Breast epithelium (tissue), 4 donors: ENCODE results near the gene RAB11FIP5. TPM values are rescaled to one million over a fixed set of nuclear protein-coding genes. Genes with fewer than 3 reads are reported as not detected.

Source experiments
- DNase-seq, 2 donors: peaks; one replicate each; pipeline ENCODE4 v3.0.0-alpha.2; 2019; ENCODE audit warnings: low spot score in 2 of 2
- H3K27ac ChIP-seq, 2 donors: fragments of 200-600 bp; sonication (generic) in 1 of 2; one replicate each; pipeline ENCODE4 v1.5.1; 2016 to 2019; ENCODE audit warnings: mild to moderate bottlenecking in 1 of 2
- H3K27me3 ChIP-seq, 2 donors: fragments of 200-600 bp; sonication (generic) in 1 of 2; one replicate each; pipeline versions ENCODE4 v1.5.1 to v1.6.0; 2017 to 2019; ENCODE audit warnings: control low read depth in 1 of 2, mild to moderate bottlenecking in 1 of 2
- H3K36me3 ChIP-seq: fragments of 200-600 bp; one replicate; pipeline ENCODE4 v1.5.1; 2019
- H3K4me1 ChIP-seq, 2 donors: fragments of 200-600 bp; sonication (generic); one replicate each; pipeline ENCODE4 v1.5.1; 2016 to 2019; ENCODE audit warnings: control low read depth in 1 of 2
- H3K4me3 ChIP-seq, 3 donors: fragments of 200-600 bp; sonication (generic); 1 replicate in 2 of 3; 2 replicates in 1 of 3; pipeline ENCODE4 v1.5.1; 2016 to 2019; ENCODE audit warnings: mild to moderate bottlenecking in 3 of 3, moderate library complexity in 2 of 3
- H3K9me3 ChIP-seq, 2 donors: fragments of 200-600 bp; sonication (generic) in 1 of 2; one replicate each; pipeline ENCODE4 v1.5.1; 2016 to 2019; ENCODE audit warnings: control low read depth in 1 of 2
- POLR2A ChIP-seq: fragments of 450-650 bp; IDR thresholded peaks from one replicate; pipeline ENCODE4 v1.6.1; 2016; ENCODE audit warnings: antibody characterized with exemption, mild to moderate bottlenecking, moderate library complexity
- POLR2AphosphoS5 ChIP-seq, 3 donors: sonication (generic); formaldehyde crosslinking; IDR thresholded peaks; one replicate each; pipeline ENCODE4 v1.6.1; 2017; ENCODE audit warnings: antibody characterized with exemption in 3 of 3
- intact Hi-C: fragments of 100-400 bp; cut with DNase I; formaldehyde crosslinking; loops from one replicate; pipeline ENCODE4 v1.15.1; 2023; ENCODE audit warnings: low total_unique reads
- total RNA-seq, 3 donors: library from RNA; depleted of rRNA; stranded (reverse); fragments of >200 nt; gene quantifications; one replicate each; pipeline ENCODE4 v1.1.0, GENCODE V29; 2016
- TF ChIP-seq, protein P1 (sequence below), 3 donors: fragments of 450-650 bp; IDR thresholded peaks; one replicate each; pipeline ENCODE4 v1.5.1; 2016 to 2017; ENCODE audit warnings: antibody characterized with exemption in 3 of 3, mild to moderate bottlenecking in 3 of 3, moderate library complexity in 3 of 3

RAB11FIP5 gene
- total RNA-seq, 3 donors from 2014 or later = 20.6 to 27.4 (median 26.5) TPM

DNA sequence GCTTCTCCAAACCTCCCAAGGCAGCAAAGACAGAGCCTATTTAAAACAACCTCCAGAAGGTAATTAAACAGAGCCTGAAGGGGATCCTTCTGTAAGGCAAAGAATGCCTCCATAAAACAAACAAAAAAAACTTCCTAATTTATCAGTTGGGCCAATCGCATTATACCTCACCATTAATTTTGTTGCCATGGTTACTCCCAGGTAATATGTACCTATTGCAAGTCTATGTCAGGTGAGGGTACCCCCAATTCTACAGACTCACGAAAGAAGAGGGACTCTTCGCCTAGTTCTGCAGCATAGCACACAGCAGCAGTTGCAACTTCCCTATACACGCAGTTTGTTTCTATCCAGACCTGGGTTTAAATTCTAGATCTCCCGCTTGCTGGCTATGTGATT lies 80.0 kb downstream of the RAB11FIP5 start:
- no peak overlapping the region for H3K4me3 ChIP-seq
- H3K4me1 ChIP-seq = no peaks in the 10 kb centered on the region
- no peaks in the 10 kb centered on the region for H3K36me3 ChIP-seq
- H3K27me3 ChIP-seq = no peaks in the 10 kb centered on the region
- no peak for TF ChIP-seq POLR2AphosphoS5 (IDR thresholded peaks at IDR 0.05)
- TF ChIP-seq, protein P1, sequence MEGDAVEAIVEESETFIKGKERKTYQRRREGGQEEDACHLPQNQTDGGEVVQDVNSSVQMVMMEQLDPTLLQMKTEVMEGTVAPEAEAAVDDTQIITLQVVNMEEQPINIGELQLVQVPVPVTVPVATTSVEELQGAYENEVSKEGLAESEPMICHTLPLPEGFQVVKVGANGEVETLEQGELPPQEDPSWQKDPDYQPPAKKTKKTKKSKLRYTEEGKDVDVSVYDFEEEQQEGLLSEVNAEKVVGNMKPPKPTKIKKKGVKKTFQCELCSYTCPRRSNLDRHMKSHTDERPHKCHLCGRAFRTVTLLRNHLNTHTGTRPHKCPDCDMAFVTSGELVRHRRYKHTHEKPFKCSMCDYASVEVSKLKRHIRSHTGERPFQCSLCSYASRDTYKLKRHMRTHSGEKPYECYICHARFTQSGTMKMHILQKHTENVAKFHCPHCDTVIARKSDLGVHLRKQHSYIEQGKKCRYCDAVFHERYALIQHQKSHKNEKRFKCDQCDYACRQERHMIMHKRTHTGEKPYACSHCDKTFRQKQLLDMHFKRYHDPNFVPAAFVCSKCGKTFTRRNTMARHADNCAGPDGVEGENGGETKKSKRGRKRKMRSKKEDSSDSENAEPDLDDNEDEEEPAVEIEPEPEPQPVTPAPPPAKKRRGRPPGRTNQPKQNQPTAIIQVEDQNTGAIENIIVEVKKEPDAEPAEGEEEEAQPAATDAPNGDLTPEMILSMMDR (IDR thresholded peaks at IDR 0.05) = no peak
- no peak for TF ChIP-seq POLR2A
- H3K9me3 ChIP-seq = no peaks in the 10 kb centered on the region
- no peak overlapping the region for H3K27ac ChIP-seq
- DNase-seq = no peak
- intact Hi-C loops = no loop called here

DNA sequence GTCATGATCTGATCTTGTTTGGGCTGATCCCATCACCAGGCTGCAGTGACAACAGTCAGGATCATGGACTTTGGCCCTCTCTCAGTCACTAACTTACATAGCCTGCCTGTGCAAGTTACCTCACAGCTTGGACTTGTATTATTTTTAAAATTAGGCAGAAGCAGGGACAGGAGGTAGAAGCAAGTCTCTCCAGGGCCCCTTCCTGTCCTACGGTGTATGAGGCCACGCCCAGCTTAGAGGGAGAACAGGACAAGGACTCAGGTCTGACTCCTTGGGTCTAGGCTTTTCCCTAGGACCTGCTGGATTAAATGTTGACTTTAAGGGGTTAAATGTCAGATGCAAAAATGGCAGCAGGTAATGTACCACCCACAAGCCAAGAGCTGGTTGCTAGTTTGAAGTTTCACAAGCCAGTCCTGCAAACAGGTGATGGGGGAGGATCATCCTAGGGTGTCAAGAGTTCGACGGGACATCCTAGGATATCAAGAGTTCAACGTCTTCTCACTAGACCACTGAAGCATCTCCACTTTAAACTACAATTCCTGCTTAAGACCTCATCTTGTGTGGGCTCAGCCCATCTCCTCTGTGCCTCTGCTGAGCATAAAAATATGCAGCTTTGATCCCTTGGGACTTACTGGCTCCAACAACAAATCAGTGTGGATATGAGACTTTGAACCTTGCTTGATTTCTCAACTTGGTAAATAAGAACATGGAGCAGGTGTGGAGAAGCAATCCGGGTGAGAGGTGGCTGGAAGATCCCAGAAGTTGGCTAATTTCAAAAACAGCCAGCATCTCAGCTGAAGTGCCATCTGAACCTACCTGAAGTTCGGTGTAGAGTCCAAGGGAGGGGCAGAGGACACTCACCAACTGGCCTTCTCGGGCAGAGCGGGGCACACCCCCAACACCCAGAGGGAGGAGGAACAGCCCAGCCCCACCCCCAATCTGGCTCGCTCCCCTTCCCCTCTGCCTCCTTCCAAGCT lies 80.7 kb downstream of the RAB11FIP5 start:
- no peaks in the 10 kb centered on the region for H3K27me3 ChIP-seq

DNA sequence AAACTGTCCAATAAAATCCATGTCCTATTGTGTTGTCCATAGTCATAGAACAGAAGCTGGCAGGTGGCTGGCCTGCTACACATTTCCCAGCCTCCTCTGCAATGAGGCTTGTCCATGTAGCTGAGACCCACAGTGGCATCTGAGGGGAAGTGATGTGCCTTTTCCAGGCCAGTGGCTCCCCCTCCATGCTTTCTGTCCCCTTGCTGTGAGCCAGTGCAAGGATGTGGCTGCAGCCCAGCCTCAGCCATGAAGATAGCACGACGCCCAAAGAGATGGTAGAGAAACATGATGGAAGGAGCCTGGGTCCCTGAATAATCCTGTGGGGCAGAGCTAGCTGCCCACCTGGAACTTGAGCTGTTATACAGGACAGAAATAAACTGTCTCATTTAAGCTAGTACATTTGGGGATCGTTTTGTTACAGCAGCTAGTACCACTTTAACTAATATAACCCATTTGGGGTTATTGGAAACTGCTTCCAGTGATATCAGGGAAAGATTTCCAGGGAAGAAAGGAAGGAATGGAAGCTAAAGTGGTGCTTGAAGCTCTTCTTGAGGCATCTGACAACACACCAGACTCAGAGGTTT lies 81.6 kb downstream of the RAB11FIP5 start:
- H3K4me3 ChIP-seq = no peak overlapping the region
- intact Hi-C loops = no loop called here

More for the DNA sequence above, 80.7 kb downstream of the RAB11FIP5 start:
- no peak for DNase-seq
- no peak overlapping the region for H3K4me3 ChIP-seq
- intact Hi-C loops = no loop called here
- H3K27ac ChIP-seq = no peak overlapping the region
- no peaks in the 10 kb centered on the region for H3K4me1 ChIP-seq
- TF ChIP-seq POLR2A (no peak), POLR2AphosphoS5 (IDR thresholded peaks at IDR 0.05) (no peak)
- TF ChIP-seq, protein P1 (IDR thresholded peaks at IDR 0.05) = no peak
- H3K36me3 ChIP-seq = no peaks in the 10 kb centered on the region
- no peaks in the 10 kb centered on the region for H3K9me3 ChIP-seq

DNA sequence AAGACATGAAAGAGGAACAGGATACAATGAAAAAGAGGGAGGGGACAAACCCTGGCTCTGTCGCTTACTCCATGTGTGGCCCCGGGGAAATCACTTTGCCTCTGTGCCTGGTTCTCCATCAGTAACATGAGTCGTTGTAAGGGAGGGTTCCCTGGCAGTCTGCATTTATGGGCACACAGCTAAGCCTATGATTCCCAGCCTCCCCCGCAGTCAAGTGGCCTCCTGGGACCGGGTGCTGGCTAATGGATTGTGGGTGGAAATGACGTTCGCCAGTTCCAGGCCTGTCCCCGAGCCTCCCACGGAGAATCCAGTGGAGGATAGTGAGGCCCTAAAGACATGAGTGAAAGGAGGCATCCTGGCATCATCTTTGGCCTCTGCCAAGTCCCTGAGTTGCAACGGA lies 83.9 kb downstream of the RAB11FIP5 start:
- no peak for TF ChIP-seq POLR2AphosphoS5 (IDR thresholded peaks at IDR 0.05)
- TF ChIP-seq, protein P1 (IDR thresholded peaks at IDR 0.05) = no peak
- DNase-seq = no peak
- H3K4me3 ChIP-seq = no peak overlapping the region
- no peaks in the 10 kb centered on the region for H3K4me1 ChIP-seq
- H3K9me3 ChIP-seq = no peaks in the 10 kb centered on the region
- H3K27ac ChIP-seq = no peak overlapping the region
- H3K27me3 ChIP-seq = no peaks in the 10 kb centered on the region
- no peaks in the 10 kb centered on the region for H3K36me3 ChIP-seq
- intact Hi-C loops = no loop called here

More for the DNA sequence above, 81.6 kb downstream of the RAB11FIP5 start:
- Histone ChIP-seq H3K27me3 (no peaks in the 10 kb centered on the region), H3K36me3 (no peaks in the 10 kb centered on the region), H3K4me1 (no peaks in the 10 kb centered on the region), H3K27ac (no peak overlapping the region), H3K9me3 (no peaks in the 10 kb centered on the region)
- TF ChIP-seq, protein P1 (IDR thresholded peaks at IDR 0.05) = no peak
- TF ChIP-seq POLR2AphosphoS5 (IDR thresholded peaks at IDR 0.05) (no peak), POLR2A (no peak)
- DNase-seq = no peak

DNA sequence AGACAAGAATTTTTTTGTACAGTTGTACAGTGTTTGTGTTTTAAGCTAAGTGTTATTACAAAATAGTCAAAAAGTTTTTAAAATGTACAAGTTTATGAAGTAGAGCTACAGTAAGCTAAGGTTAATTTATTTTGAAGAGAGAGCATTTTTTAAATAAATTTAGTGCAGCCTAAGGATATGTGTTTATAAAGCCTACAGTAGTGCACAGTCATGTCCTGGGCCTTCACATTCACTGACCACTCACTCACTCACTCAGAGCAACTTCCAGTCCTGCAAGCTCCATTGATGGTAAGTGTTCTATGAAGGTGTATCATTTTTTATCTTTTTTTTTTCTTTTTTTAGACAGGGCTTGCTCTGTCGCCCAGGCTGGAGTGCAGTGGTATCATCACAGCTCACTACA lies 85.4 kb downstream of the RAB11FIP5 start:
- intact Hi-C loops = no loop called here
- H3K4me3 ChIP-seq = no peak overlapping the region
- H3K4me1 ChIP-seq = no peaks in the 10 kb centered on the region
- no peaks in the 10 kb centered on the region for H3K36me3 ChIP-seq
- no peaks in the 10 kb centered on the region for H3K9me3 ChIP-seq
- no peaks in the 10 kb centered on the region for H3K27me3 ChIP-seq
- no peak overlapping the region for H3K27ac ChIP-seq
- no peak for DNase-seq
- no peak for TF ChIP-seq POLR2AphosphoS5 (IDR thresholded peaks at IDR 0.05)
- TF ChIP-seq POLR2A = no peak
- TF ChIP-seq, protein P1 (IDR thresholded peaks at IDR 0.05) = no peak
